Measurements from ENCODE around the gene BATF.

- TF ChIP-seq, protein P1, sequence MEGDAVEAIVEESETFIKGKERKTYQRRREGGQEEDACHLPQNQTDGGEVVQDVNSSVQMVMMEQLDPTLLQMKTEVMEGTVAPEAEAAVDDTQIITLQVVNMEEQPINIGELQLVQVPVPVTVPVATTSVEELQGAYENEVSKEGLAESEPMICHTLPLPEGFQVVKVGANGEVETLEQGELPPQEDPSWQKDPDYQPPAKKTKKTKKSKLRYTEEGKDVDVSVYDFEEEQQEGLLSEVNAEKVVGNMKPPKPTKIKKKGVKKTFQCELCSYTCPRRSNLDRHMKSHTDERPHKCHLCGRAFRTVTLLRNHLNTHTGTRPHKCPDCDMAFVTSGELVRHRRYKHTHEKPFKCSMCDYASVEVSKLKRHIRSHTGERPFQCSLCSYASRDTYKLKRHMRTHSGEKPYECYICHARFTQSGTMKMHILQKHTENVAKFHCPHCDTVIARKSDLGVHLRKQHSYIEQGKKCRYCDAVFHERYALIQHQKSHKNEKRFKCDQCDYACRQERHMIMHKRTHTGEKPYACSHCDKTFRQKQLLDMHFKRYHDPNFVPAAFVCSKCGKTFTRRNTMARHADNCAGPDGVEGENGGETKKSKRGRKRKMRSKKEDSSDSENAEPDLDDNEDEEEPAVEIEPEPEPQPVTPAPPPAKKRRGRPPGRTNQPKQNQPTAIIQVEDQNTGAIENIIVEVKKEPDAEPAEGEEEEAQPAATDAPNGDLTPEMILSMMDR (conservative IDR thresholded peaks at IDR 0.05), result no peak
- no peak for TF ChIP-seq EZH2 (IDR thresholded peaks at IDR 0.05; ENCODE audit: low read depth)
These were observed 16.9 kb downstream of the BATF start for GRCh38 chr14:75539162-75539560.
